ENCODE results near the gene DRD4. TPM values are rescaled to one million over a fixed set of nuclear protein-coding genes. Genes with fewer than 3 reads are reported as not detected.

Gene DRD4
- polyA plus RNA-seq, 1 donor (not counting 4 experiments of a cell fraction or from before 2014, with no cell fraction given) = not detected

GRCh38 chr11:590997-591396, 46.1 kb upstream of the DRD4 start:
- Histone ChIP-seq H3K27me3 (ENCODE audit: control insufficient read depth, extremely low read depth, insufficient read depth, low read length) (no peaks in the 10 kb centered on the region), H3K36me3 (ENCODE audit: control insufficient read depth in 2 of 2, extremely low read depth in 1 of 2, insufficient read depth in 2 of 2, low read length in 2 of 2) (peaks cover 47 to 55% of the 10 kb centered on the region in 2 experiments), H2AFZ (ENCODE audit: control insufficient read depth, low read length) (no peak overlapping the region), H3K9me3 (ENCODE audit: control insufficient read depth, low read depth, low read length) (no peaks in the 10 kb centered on the region), H4K20me1 (ENCODE audit: control insufficient read depth, extremely low read depth, insufficient read depth, low read length) (no peaks in the 10 kb centered on the region), H3K27ac (ENCODE audit: control insufficient read depth, insufficient read depth, low read length) (no peak overlapping the region), H3K4me1 (ENCODE audit: control insufficient read depth, extremely low read depth, insufficient read depth, low read length) (no peaks in the 10 kb centered on the region), H3K4me2 (ENCODE audit: control insufficient read depth, extremely low read depth, insufficient read depth, low read depth, low read length) (no peak overlapping the region), H3K4me3 (ENCODE audit: control insufficient read depth in 2 of 3, extremely low read depth in 1 of 3, insufficient read depth in 2 of 3, low read depth in 1 of 3, low read length in 3 of 3) (no peak overlapping the region), H3K9me1 (ENCODE audit: control insufficient read depth, extremely low read depth, insufficient read depth, low read length) (no peaks in the 10 kb centered on the region), H3K79me2 (ENCODE audit: control insufficient read depth, insufficient read depth, low read length) (peaks cover 56% of the 10 kb centered on the region), H3K9ac (ENCODE audit: control insufficient read depth, extremely low read depth, insufficient read depth, low read length) (no peak overlapping the region)
- TF ChIP-seq EZH2 (IDR thresholded peaks at IDR 0.05; ENCODE audit: low read length) = no peak
- TF ChIP-seq, protein P1, sequence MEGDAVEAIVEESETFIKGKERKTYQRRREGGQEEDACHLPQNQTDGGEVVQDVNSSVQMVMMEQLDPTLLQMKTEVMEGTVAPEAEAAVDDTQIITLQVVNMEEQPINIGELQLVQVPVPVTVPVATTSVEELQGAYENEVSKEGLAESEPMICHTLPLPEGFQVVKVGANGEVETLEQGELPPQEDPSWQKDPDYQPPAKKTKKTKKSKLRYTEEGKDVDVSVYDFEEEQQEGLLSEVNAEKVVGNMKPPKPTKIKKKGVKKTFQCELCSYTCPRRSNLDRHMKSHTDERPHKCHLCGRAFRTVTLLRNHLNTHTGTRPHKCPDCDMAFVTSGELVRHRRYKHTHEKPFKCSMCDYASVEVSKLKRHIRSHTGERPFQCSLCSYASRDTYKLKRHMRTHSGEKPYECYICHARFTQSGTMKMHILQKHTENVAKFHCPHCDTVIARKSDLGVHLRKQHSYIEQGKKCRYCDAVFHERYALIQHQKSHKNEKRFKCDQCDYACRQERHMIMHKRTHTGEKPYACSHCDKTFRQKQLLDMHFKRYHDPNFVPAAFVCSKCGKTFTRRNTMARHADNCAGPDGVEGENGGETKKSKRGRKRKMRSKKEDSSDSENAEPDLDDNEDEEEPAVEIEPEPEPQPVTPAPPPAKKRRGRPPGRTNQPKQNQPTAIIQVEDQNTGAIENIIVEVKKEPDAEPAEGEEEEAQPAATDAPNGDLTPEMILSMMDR (optimal IDR thresholded peaks at IDR 0.05 in 1 of 3, IDR thresholded peaks at IDR 0.05 in 1 of 3, conservative IDR thresholded peaks at IDR 0.05 in 1 of 3; ENCODE audit: extremely low read depth in 1 of 3, insufficient read depth in 2 of 3, low read length in 3 of 3) = no peak
- dilution Hi-C loops (cut with MboI; ENCODE audit: extremely low pct_ligation_motif_present, low sequenced_read_pairs) = no loop called here
- FAIRE-seq (no peak), DNase-seq (ENCODE audit: low read depth, low spot score) (no peak)

DNA sequence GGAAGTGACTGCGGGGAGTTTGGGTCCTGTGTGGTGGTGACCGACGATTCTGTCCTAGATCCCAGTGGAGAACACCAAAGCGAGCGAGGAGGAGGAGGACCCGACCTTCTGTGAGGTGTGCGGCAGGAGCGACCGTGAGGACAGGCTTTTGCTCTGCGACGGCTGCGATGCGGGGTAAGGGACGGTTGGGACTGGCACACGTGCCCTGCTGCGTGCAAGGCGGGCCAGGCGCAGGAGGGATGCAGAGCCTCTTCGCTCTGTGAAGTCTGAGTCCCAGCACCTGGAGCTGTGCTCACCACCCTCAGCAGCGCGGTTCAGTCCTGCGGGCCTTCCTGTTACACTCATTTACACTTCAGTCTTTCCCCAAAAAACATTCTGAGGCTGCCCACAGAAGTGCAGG, 44.6 kb upstream of the DRD4 start:
- H4K20me1 ChIP-seq (ENCODE audit: control insufficient read depth, extremely low read depth, insufficient read depth, low read length) = no peaks in the 10 kb centered on the region

More for the DNA sequence above, 44.6 kb upstream of the DRD4 start:
- Histone ChIP-seq H3K36me3 (ENCODE audit: control insufficient read depth in 2 of 2, extremely low read depth in 1 of 2, insufficient read depth in 2 of 2, low read length in 2 of 2) (peaks cover 45 to 57% of the 10 kb centered on the region in 2 experiments), H3K9me3 (ENCODE audit: control insufficient read depth, low read depth, low read length) (no peaks in the 10 kb centered on the region), H3K9me1 (ENCODE audit: control insufficient read depth, extremely low read depth, insufficient read depth, low read length) (no peaks in the 10 kb centered on the region), H3K27me3 (ENCODE audit: control insufficient read depth, extremely low read depth, insufficient read depth, low read length) (no peaks in the 10 kb centered on the region), H3K4me3 (ENCODE audit: control insufficient read depth in 2 of 3, extremely low read depth in 1 of 3, insufficient read depth in 2 of 3, low read depth in 1 of 3, low read length in 3 of 3) (no peak overlapping the region), H3K4me2 (ENCODE audit: control insufficient read depth, extremely low read depth, insufficient read depth, low read depth, low read length) (no peak overlapping the region), H3K9ac (ENCODE audit: control insufficient read depth, extremely low read depth, insufficient read depth, low read length) (no peak overlapping the region), H3K79me2 (ENCODE audit: control insufficient read depth, insufficient read depth, low read length) (peaks cover 52% of the 10 kb centered on the region), H2AFZ (ENCODE audit: control insufficient read depth, low read length) (no peak overlapping the region), H3K27ac (ENCODE audit: control insufficient read depth, insufficient read depth, low read length) (no peak overlapping the region), H3K4me1 (ENCODE audit: control insufficient read depth, extremely low read depth, insufficient read depth, low read length) (no peaks in the 10 kb centered on the region)
- no peak for DNase-seq (ENCODE audit: low read depth, low spot score)
- TF ChIP-seq EZH2 (IDR thresholded peaks at IDR 0.05; ENCODE audit: low read length) = no peak
- TF ChIP-seq, protein P1 (optimal IDR thresholded peaks at IDR 0.05 in 1 of 3, IDR thresholded peaks at IDR 0.05 in 1 of 3, conservative IDR thresholded peaks at IDR 0.05 in 1 of 3; ENCODE audit: extremely low read depth in 1 of 3, insufficient read depth in 2 of 3, low read length in 3 of 3) = no peak
- dilution Hi-C loops (cut with MboI; ENCODE audit: extremely low pct_ligation_motif_present, low sequenced_read_pairs) = no loop called here
- no peak for FAIRE-seq
